Left lung (tissue), 10 donors: ENCODE data around the gene OPTC. TPM values are rescaled to one million over a fixed set of nuclear protein-coding genes. Genes with fewer than 3 reads are reported as not detected.

ENCODE experiments used
- ATAC-seq: fragments of 200-7000 bp; cut with Tn5 transposase; one replicate; pipeline ENCODE4 v1.9.1; 2020; ENCODE audit warnings: moderate library complexity
- DNase-seq, 4 donors: peaks; one replicate each; pipeline ENCODE4 v3.0.0-alpha.2; 2013 to 2020
- H3K27ac ChIP-seq, 2 donors: fragments of 200-600 bp; sonication (generic) in 1 of 2; one replicate each; pipeline versions ENCODE4 v1.5.0 to v1.8.0; 2020 to 2021
- H3K27me3 ChIP-seq, 2 donors: fragments of 200-600 bp; sonication (generic) in 1 of 2; one replicate each; pipeline versions ENCODE4 v1.5.0 to v1.8.0; 2020 to 2021
- H3K36me3 ChIP-seq, 2 donors: fragments of 200-600 bp; sonication (generic) in 1 of 2; one replicate each; pipeline versions ENCODE4 v1.5.0 to v1.8.0; 2020 to 2021
- H3K4me1 ChIP-seq, 2 donors: fragments of 200-600 bp; one replicate each; pipeline ENCODE4 v1.8.0; 2021
- H3K4me3 ChIP-seq, 2 donors: fragments of 200-600 bp; sonication (generic) in 1 of 2; one replicate each; pipeline versions ENCODE4 v1.5.0 to v1.8.0; 2020 to 2021; ENCODE audit warnings: mild to moderate bottlenecking in 1 of 2
- H3K9me3 ChIP-seq, 2 donors: fragments of 200-600 bp; sonication (generic) in 1 of 2; one replicate each; pipeline versions ENCODE4 v1.5.0 to v1.8.0; 2020 to 2021
- CTCF ChIP-seq, 2 donors: fragments of 200-600 bp; sonication (generic) in 1 of 2; IDR thresholded peaks; one replicate each; pipeline versions ENCODE4 v1.5.0 to v1.8.0; 2021; ENCODE audit warnings: antibody characterized with exemption in 2 of 2
- intact Hi-C, 2 donors: fragments of 100-400 bp; cut with DNase I; formaldehyde crosslinking; loops; one replicate each; pipeline versions ENCODE4 v1.11.2 to v1.14.2; 2022
- polyA plus RNA-seq, 6 donors: library from polyadenylated mRNA; unstranded; fragments of 120-200 nt; gene quantifications; one replicate each; pipeline ENCODE4 v1.2.1, GENCODE V29; 2013; ENCODE audit not compliant: insufficient read length in 6 of 6
- total RNA-seq, 2 donors: library from RNA; stranded (reverse); fragmentation: NEBNext Ultra II Directional; extraction: Animal tissue kit (Norgen Biotek cat#: 25700); gene quantifications; one replicate each; pipeline ENCODE4 v1.2.1, GENCODE V29; 2021
- donor health status: DM: no; HTN: yes; CAD: no.
- donor health status: DM: no; HTN: no; CAD: no.

Gene OPTC
- total and polyA plus RNA-seq, 8 donors: not detected

DNA sequence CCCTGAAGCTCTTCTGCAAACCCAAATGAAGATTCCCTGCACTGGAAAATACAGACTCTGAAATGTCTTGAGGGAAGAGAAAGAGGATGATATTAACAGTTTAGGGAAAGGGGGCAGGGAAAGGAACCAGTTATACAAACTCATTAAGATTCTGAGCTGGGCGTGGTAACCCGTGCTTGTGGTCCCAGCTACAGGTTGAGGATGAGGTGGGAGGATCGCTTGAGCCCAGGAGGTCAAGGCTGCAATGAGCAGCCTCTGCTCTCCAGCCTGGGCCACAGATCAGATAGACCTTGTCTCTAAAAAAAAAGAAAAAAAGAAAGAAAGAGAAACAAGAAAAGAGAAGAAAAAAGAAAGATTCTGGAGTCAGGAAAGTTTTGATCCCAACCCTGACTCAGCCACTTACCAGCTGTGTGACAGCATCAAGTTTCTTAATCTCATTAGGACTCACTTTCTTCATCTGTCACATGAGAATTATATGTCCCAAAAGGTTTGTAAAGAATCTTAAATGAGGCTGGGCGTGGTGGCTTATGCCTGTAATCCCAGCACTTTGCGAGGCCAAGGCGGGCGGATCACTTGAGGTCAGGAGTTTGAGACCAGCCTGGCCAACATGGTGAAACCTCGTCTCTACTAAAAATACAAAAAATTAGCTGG is 53.9 kb downstream of the OPTC start:
- TF ChIP-seq CTCF (IDR thresholded peaks at IDR 0.05): no peak
- ATAC-seq: no peak
- H3K9me3 ChIP-seq: no peaks in the 10 kb centered on the region
- no peaks in the 10 kb centered on the region for H3K36me3 ChIP-seq
- H3K4me1 ChIP-seq: peaks cover 0 to 3% of the 10 kb centered on the region in 2 donors
- no peak for DNase-seq
- no peak overlapping the region for H3K4me3 ChIP-seq
- intact Hi-C loops: no loop called here
- H3K27me3 ChIP-seq: no peaks in the 10 kb centered on the region
- H3K27ac ChIP-seq: no peak overlapping the region

GRCh38 chr1:203548892-203549291 is 54.9 kb downstream of the OPTC start:
- TF ChIP-seq CTCF (IDR thresholded peaks at IDR 0.05): no peak
- Histone ChIP-seq H3K36me3 (no peaks in the 10 kb centered on the region), H3K9me3 (no peaks in the 10 kb centered on the region), H3K4me3 (no peak overlapping the region), H3K27me3 (no peaks in the 10 kb centered on the region), H3K27ac (no peak overlapping the region), H3K4me1 (peaks cover 0 to 10% of the 10 kb centered on the region in 2 donors)
- intact Hi-C loops: no loop called here
- DNase-seq: no peak
- ATAC-seq: no peak

DNA sequence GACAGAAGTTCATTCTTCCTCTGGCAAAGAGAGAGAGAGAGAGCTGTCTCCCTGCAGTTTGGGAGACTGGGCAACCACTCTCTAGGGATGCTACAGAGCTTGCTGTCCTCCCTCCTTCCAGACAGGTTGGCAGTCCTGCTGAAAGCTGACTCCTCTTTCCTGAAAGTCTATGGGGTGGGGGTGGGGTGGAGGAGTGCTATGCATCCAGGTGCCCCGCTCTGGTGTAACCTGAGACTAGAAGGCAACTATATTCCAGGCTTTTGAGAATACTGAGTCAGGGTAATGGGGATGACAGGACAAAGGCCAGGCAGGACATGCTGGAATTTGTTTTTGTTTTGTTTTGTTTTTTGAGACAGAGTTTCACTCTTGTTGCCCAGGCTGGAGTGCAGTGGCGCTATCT is 55.4 kb downstream of the OPTC start:
- intact Hi-C loops: no loop called here
- ATAC-seq (no peak), DNase-seq (no peak)
- H3K4me3 ChIP-seq: no peak overlapping the region
- H3K36me3 ChIP-seq: no peaks in the 10 kb centered on the region
- H3K9me3 ChIP-seq: no peaks in the 10 kb centered on the region
- H3K27me3 ChIP-seq: no peaks in the 10 kb centered on the region
- TF ChIP-seq CTCF (IDR thresholded peaks at IDR 0.05): no peak
- H3K27ac ChIP-seq: no peak overlapping the region
- peaks cover 0 to 11% of the 10 kb centered on the region in 2 donors for H3K4me1 ChIP-seq

- intact Hi-C loops: no loop called here
- Histone ChIP-seq H3K27ac (no peak overlapping the region), H3K27me3 (no peaks in the 10 kb centered on the region), H3K4me3 (no peak overlapping the region), H3K4me1 (peaks cover 0 to 11% of the 10 kb centered on the region in 2 donors), H3K9me3 (no peaks in the 10 kb centered on the region), H3K36me3 (no peaks in the 10 kb centered on the region)
- ATAC-seq: no peak
- no peak for TF ChIP-seq CTCF (IDR thresholded peaks at IDR 0.05)
- no peak for DNase-seq
These were observed 56.9 kb downstream of the OPTC start for GRCh38 chr1:203550846-203551245.

DNA sequence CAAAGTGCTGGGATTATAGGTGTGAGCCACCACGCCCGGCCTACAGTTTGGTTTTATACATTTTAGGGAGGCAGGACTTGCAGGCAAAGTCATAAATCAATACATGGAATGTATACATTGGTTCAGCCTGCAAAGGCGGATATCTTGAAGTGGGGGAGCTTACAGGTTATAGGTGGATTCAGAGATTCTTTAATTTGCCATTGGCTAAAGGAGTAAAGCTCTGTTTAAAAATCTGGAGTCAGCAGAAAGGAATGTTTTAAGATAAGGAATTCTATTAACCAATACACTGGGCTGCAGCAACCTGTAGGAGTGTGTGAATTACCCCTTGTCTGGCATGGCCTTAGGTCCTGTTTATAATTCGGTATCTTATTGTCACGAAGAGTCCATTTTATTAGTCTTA is 57.6 kb downstream of the OPTC start:
- peaks cover 0 to 17% of the 10 kb centered on the region in 2 donors for H3K4me1 ChIP-seq
- DNase-seq (no peak), ATAC-seq (no peak)
- no peaks in the 10 kb centered on the region for H3K27me3 ChIP-seq
- TF ChIP-seq CTCF (IDR thresholded peaks at IDR 0.05): no peak
- H3K36me3 ChIP-seq: no peaks in the 10 kb centered on the region
- intact Hi-C loops: no loop called here
- no peaks in the 10 kb centered on the region for H3K9me3 ChIP-seq
- H3K4me3 ChIP-seq: no peak overlapping the region
- H3K27ac ChIP-seq: no peak overlapping the region
